Fibroblast of the aortic adventitia (primary cell): ENCODE measurements around the gene PTPRG. TPM values are rescaled to one million over a fixed set of nuclear protein-coding genes. Genes with fewer than 3 reads are reported as not detected.

Experiments
- DNase-seq: peaks from one replicate; pipeline ENCODE4 v3.0.0-alpha.2; 2010; ENCODE audit warnings: low read depth
- H3K4me3 ChIP-seq: 2 replicates; pipeline ENCODE4 v1.5.1; 2011; ENCODE audit warnings: low read depth, mild to moderate bottlenecking, control low read depth, low read length, moderate library complexity
- total RNA-seq: library from RNA; depleted of rRNA; stranded (reverse); fragments of >200 nt; gene quantifications from 2 replicates; pipeline ENCODE4 v1.2.3, GENCODE V29; 2012; ENCODE audit warnings: low replicate concordance
- TF ChIP-seq, protein P1 (sequence below): IDR thresholded peaks from 2 replicates; pipeline ENCODE4 v1.5.1; 2011; ENCODE audit warnings: mild to moderate bottlenecking, low read length, control low read depth, inconsistent platforms; ENCODE audit not compliant: insufficient read depth

The PTPRG gene
- total RNA-seq, 1 donor: 52.0 TPM

DNA sequence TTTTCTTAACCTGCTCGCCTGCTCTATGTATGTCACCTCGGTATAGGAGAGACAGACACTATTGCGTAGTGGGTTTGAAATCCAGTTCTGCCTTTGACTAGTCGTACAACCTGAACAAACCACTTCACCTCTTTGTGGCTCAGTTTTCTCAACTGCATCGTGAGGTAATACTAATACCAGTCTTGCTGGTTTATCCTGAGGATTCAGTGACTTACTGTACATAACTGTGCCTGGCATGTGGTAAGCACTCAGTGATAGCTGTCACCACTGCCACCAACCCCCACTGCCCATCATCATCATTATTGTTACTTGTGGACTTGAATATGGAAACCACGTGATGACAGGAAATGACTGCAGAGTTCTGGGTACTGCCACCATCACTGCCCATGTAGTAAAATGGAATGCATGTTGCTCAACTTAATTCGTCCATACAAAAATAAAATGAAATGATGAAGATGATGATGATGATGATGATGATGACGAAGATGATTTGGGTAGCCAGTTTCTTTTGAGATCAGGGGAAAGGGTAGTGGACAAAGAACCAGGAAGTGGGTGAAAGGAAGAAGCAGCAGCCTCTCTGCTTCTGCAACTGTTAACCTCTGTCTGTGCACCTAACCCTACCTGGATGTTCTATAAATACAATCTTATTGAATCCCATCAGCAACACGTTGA is 583.9 kb downstream of the PTPRG start:
- no peak overlapping the region for H3K4me3 ChIP-seq
- TF ChIP-seq, protein P1, sequence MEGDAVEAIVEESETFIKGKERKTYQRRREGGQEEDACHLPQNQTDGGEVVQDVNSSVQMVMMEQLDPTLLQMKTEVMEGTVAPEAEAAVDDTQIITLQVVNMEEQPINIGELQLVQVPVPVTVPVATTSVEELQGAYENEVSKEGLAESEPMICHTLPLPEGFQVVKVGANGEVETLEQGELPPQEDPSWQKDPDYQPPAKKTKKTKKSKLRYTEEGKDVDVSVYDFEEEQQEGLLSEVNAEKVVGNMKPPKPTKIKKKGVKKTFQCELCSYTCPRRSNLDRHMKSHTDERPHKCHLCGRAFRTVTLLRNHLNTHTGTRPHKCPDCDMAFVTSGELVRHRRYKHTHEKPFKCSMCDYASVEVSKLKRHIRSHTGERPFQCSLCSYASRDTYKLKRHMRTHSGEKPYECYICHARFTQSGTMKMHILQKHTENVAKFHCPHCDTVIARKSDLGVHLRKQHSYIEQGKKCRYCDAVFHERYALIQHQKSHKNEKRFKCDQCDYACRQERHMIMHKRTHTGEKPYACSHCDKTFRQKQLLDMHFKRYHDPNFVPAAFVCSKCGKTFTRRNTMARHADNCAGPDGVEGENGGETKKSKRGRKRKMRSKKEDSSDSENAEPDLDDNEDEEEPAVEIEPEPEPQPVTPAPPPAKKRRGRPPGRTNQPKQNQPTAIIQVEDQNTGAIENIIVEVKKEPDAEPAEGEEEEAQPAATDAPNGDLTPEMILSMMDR: no peak
- DNase-seq: no peak

DNA sequence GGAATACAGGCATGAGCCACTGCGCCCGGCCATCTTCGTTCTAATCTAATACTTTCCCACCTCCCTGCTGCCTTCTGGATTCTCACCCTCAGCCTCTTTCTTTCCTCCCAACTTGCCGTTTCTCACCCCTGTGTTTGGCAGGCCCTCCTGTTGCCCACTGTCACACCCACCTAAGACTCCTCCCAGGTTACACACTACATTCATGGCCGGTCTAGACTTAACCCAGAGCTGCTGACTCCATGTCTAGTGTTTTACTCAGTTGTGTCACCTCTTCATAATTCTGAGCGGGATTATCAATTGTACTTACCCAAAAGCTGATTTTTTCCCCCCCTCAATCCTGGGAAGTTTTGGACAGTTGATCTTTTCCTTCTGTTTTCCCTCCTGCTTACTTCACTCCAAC is 588.2 kb downstream of the PTPRG start:
- DNase-seq: no peak
- H3K4me3 ChIP-seq: no peak overlapping the region
- TF ChIP-seq, protein P1: no peak

DNA sequence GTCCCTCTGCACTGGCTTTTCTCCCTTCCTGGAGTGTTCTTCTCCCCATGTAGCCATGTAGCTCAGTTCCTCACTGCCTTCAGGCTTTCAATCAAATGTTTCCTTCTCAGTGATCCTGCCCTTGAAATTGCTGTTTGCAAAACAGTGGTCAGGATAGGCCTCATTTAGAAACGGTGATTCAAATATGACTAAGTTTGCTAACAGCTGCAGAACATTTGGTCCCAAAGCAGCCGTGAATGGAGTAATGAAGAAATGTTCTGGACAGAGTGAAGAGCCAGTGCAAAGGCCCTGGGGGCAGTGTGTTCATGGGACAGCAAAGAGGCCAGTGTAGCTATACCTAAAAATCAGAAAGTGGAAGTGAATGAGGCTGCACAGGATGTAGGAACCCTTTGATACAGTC is 588.6 kb downstream of the PTPRG start:
- no peak overlapping the region for H3K4me3 ChIP-seq
- TF ChIP-seq, protein P1: no peak
- peak; percentile 15 for DNase-seq

DNA sequence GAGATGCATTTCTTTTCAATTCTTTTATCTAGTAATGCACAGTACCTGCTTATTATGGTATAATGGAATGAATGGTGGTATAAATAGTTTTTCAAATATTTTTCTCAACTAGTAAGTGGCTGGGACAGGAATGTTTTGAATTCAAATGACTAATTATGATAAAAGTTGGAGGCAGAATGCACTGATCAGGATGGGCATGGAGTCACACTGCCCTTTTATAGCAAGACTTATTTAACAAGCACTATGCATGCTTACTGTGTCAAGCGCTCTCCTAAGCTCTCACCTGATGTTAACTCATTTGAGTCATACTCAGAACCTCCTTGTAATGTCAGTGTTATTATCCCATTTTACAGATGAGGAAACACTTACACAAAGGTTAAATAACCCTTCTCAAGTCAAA is 590.2 kb downstream of the PTPRG start:
- no peak overlapping the region for H3K4me3 ChIP-seq
- DNase-seq: no peak
- TF ChIP-seq, protein P1: no peak

DNA sequence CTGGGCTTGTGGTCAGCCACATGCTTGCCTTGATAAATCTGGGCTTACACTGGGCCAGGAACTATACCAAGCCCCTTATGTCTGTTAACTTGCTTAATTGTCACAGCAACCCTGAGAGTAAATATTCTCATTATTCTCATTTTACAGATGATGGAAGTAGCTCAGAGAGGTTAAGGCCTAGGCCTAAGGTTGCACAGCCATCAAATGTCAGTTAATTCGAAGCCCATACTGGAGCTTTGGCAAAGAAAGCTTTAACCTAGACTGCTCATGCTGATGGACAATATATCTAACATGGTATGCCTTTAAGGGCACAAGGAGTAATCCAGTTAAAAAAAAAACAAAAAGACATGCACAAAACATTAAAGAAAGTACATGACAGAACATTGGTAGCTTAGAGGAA is 591.9 kb downstream of the PTPRG start:
- DNase-seq: no peak
- TF ChIP-seq, protein P1: no peak
- no peak overlapping the region for H3K4me3 ChIP-seq

DNA sequence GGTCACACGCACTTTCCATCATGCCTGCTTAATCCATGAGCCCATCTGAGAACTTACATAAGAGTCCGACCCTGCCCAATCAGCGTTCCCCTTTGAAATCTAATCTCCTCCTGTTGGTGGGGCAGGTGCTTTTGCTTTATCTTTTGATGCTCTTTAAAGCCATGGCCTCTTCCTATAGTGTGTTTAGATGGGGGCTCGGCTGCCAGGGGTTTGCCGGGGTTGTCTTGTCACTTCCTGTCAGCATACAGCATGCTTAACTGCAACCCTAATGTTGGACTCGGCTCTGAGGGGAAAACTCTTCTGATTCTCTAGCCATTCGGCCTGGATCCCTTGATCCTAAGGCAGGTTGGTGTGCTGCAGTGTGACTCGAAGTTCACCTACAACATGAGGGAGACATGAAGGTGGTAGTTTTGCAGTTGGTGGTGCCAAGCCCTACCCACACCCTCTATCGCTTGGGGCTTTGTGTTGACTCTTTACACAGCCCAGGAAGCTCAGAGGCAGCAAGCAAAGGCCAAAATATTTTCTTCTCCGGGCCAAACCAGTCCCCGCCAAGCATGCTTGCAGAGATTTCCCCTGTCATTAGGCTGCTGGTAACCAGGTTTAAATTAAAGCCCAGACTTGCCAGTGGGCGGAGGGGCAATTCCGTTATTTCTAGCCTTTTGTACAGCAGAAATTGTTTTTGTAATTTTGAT is 593.2 kb downstream of the PTPRG start:
- H3K4me3 ChIP-seq: no peak overlapping the region
- DNase-seq: no peak
- TF ChIP-seq, protein P1: no peak
